Measurements from ENCODE around the gene MRC2. TPM values are rescaled to one million over a fixed set of nuclear protein-coding genes. Genes with fewer than 3 reads are reported as not detected.
A peak's percentile ranks its signal among the peaks of the same experiment; 100 is the strongest.

The MRC2 gene
- total and polyA plus RNA-seq, 3 donors from 2014 or later: 32.9 to 60.9 (median 40.3) TPM

GRCh38 chr17:62666801-62667591, 39.5 kb downstream of the MRC2 start:
- WGBS, 2 donors: 65 to 78% methylated on average over 15 to 40 of the region's 40 CpGs
- TF ChIP-seq CTCF (IDR thresholded peaks at IDR 0.05): no peak
- intact Hi-C loops (cut with DNase I; ENCODE audit: low total_unique reads): no loop called here
- DNase-seq: no peak
- Histone ChIP-seq H3K4me3 (no peak overlapping the region), H3K27me3 (no peaks in the 10 kb centered on the region), H3K9me3 (no peaks in the 10 kb centered on the region), H3K27ac (no peak overlapping the region), H3K4me1 (no peaks in the 10 kb centered on the region), H3K36me3 (ENCODE audit: low read depth, missing control alignments) (no peaks in the 10 kb centered on the region)

DNA sequence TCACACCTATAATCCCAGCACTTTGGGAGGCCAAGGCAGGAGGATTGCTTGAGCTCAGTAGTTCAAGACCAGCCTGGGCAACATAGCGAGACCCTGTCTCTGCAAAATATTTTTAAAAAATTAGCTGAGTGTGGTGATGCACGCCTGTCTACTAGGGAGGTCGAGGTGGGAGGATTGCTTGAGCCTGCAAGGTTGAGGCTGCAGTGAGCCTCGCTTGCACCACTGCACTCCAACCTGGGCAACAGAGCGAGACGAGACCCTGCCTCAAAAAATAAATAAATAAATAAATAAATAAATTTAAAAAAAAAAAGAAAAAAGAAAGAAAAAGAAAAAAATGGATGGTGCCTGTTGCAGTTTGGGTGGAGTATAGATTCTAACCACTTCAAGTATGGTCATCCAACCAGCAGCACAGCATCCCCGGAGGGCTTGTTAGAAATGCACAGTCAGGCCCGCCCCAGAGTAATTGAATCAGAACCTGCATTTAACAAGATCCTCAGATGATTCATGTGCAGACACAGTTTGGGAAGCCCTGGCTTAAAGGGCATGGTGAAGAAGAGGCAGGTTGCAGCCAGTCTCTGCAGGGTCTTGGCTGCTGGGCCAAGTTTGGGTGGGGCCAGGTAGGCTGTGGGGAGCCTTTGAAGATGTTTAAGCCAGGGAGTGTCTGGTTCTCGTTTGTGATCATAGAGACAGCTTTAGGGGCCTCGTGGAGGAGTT, 40.8 kb downstream of the MRC2 start:
- DNase-seq: no peak
- H3K27ac ChIP-seq: no peak overlapping the region
- TF ChIP-seq CTCF (IDR thresholded peaks at IDR 0.05): no peak
- no peak for TF ChIP-seq POLR2A (IDR thresholded peaks at IDR 0.05)
- intact Hi-C loops (cut with DNase I; ENCODE audit: low total_unique reads): no loop called here
- H3K4me3 ChIP-seq: no peak overlapping the region
- H3K4me1 ChIP-seq: no peaks in the 10 kb centered on the region
- H3K9me3 ChIP-seq: no peaks in the 10 kb centered on the region
- H3K36me3 ChIP-seq (ENCODE audit: low read depth, missing control alignments): no peaks in the 10 kb centered on the region
- H3K27me3 ChIP-seq: no peaks in the 10 kb centered on the region
- WGBS, 2 donors: 77 to 83% methylated on average over 10 of the region's 10 CpGs

- H3K4me1 ChIP-seq: no peaks in the 10 kb centered on the region
- no peaks in the 10 kb centered on the region for H3K9me3 ChIP-seq
- H3K36me3 ChIP-seq (ENCODE audit: low read depth, missing control alignments): no peaks in the 10 kb centered on the region
- TF ChIP-seq CTCF (IDR thresholded peaks at IDR 0.05): no peak
- TF ChIP-seq POLR2A (IDR thresholded peaks at IDR 0.05): no peak
- H3K27me3 ChIP-seq: no peaks in the 10 kb centered on the region
- peak overlapping the region; percentile 5 to 24 for H3K4me3 ChIP-seq
- H3K27ac ChIP-seq: no peak overlapping the region
- DNase-seq: peak; percentile 73
- 45 to 78% methylated on average over 23 to 24 of the region's 24 CpGs for WGBS, 2 donors
- intact Hi-C loops (cut with DNase I; ENCODE audit: low total_unique reads): no loop called here
Observed at GRCh38 chr17:62670202-62670821, 42.8 kb downstream of the MRC2 start.

GRCh38 chr17:62671553-62671952, 44.1 kb downstream of the MRC2 start:
- H3K4me1 ChIP-seq: no peaks in the 10 kb centered on the region
- H3K27ac ChIP-seq: no peak overlapping the region
- no peak overlapping the region for H3K4me3 ChIP-seq
- H3K9me3 ChIP-seq: no peaks in the 10 kb centered on the region
- no peak for TF ChIP-seq CTCF (IDR thresholded peaks at IDR 0.05)
- 64 to 69% methylated on average over 6 to 14 of the region's 14 CpGs for WGBS, 2 donors
- no peaks in the 10 kb centered on the region for H3K36me3 ChIP-seq (ENCODE audit: low read depth, missing control alignments)
- DNase-seq: peak; percentile 66
- intact Hi-C loops (cut with DNase I; ENCODE audit: low total_unique reads): no loop called here
- H3K27me3 ChIP-seq: no peaks in the 10 kb centered on the region
